ENCODE measurements around the gene PLAAT1. TPM values are rescaled to one million over a fixed set of nuclear protein-coding genes. Genes with fewer than 3 reads are reported as not detected.

Gene PLAAT1
- total RNA-seq = under 0.01 TPM

GRCh38 chr3:193240850-193241706 lies at the start of gene PLAAT1:
Gene PLAAT1 (plus strand): TSS chr3:193241222. CDS start chr3:193255651, 14,429 bp downstream.
- peak in 2 of 3 donors; percentile 63 to 68 for DNase-seq (ENCODE audit: low read depth in 2 of 3, low spot score in 2 of 3)

DNA sequence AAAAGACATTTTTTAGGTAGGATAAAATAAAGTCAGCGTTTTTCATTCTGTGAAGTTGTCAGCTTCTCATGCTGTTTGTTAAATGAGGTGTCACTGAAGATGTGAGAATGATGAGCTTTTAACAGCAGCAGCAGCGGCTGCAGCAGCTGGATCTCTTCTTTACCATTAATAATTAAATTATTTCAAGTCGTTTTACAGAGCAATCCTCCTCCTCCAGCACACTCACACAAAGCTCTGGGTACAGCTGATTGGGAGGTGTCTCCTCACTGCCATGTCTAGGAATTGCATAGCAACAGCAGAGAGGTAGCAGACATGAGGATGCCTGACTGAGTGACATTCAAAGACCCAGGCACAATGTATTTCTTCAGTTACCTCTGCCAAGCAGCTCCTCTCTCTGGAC lies 46.7 kb upstream of the PLAAT1 start:
- DNase-seq (ENCODE audit: low read depth in 2 of 3, low spot score in 2 of 3) = no peak

GRCh38 chr3:193196746-193197145 lies 44.3 kb upstream of the PLAAT1 start:
- no peak for DNase-seq (ENCODE audit: low read depth in 2 of 3, low spot score in 2 of 3)

- DNase-seq (ENCODE audit: low read depth in 2 of 3, low spot score in 2 of 3) = no peak
Measured at GRCh38 chr3:193207290-193208273, 33.4 kb upstream of the PLAAT1 start.

GRCh38 chr3:193210618-193211017 lies 30.4 kb upstream of the PLAAT1 start:
- no peak for DNase-seq (ENCODE audit: low read depth in 2 of 3, low spot score in 2 of 3)

DNA sequence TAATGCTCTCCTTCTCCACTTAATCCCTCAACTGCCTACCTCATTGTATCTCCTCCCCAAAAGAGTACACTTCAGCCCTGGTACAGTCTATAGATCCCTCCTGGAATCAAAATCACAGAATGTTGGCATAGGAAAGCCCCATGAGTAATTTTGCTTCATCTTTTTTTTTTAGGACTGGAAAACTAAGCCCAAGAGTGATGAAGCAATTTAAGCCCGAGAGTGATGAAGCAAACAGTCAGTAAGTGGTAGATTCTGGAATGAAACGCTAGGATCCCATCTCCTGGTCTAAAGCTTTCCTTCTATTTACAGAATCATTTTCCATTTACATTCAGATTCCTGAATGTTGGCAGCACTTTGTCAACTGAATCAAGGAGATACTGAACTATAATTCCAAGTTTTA lies 29.8 kb upstream of the PLAAT1 start:
- no peak for DNase-seq (ENCODE audit: low read depth in 2 of 3, low spot score in 2 of 3)

DNA sequence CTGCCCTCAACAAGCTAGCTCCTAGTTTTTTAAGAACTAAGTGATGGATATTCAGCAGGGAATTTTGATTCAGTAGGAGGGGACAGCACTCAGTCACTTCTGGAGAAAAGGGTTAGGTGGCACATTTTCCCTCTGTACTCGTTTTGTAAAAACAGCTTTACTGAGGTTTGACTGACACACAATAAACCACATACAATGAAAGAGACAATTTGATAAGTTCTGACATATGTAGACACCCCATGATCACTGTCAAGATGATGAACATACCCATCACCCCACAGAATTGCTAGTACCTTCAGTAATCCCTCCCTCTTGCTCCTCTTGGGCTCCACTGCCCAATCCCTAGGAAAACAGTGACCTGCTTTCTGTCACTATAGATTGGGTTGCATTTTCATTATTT lies 29.0 kb upstream of the PLAAT1 start:
- no peak for DNase-seq (ENCODE audit: low read depth in 2 of 3, low spot score in 2 of 3)

GRCh38 chr3:193212844-193213243 lies 28.2 kb upstream of the PLAAT1 start:
- no peak for DNase-seq (ENCODE audit: low read depth in 2 of 3, low spot score in 2 of 3)

DNA sequence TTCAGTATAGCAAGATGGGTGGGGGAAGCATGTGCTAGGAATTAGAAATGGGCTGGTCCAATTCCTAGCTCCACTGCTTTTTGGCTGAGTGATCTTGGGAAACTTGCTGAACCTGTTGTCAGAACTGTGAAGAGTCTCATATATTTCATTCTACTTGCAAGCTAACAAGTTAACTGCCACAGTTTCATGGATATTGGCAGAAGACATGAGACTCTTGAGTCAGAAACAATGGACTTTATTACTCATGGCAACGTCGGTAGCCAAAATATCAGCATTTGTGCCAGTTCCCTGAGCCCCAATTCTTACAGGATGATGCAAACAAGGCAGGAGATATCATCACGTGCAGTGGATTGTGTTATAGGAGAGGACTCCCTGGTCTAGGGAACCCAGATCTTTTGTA lies 26.6 kb upstream of the PLAAT1 start:
- DNase-seq (ENCODE audit: low read depth in 2 of 3, low spot score in 2 of 3) = no peak

- DNase-seq (ENCODE audit: low read depth in 2 of 3, low spot score in 2 of 3) = no peak
Measured at GRCh38 chr3:193225302-193226125, 15.5 kb upstream of the PLAAT1 start.

DNA sequence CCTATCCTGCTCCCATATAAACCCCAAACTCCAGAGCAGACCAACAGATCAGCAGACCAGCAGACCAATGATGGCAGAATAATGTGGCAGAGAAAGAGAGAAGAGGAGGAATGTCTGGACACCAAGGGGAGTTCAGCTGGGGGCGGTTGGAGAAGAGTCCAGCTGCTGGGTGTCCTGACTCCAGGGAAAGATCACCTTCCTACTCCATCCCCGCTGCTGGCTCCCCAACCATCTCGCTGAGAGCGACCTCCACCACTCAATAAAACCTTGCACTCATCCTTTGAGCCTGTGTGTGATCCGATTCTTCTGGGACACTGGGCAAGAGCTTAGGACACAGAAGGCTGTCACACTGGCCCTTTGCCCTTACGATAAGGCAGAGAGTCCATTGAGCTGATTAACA lies 12.8 kb upstream of the PLAAT1 start:
- DNase-seq (ENCODE audit: low read depth in 2 of 3, low spot score in 2 of 3) = no peak

DNA sequence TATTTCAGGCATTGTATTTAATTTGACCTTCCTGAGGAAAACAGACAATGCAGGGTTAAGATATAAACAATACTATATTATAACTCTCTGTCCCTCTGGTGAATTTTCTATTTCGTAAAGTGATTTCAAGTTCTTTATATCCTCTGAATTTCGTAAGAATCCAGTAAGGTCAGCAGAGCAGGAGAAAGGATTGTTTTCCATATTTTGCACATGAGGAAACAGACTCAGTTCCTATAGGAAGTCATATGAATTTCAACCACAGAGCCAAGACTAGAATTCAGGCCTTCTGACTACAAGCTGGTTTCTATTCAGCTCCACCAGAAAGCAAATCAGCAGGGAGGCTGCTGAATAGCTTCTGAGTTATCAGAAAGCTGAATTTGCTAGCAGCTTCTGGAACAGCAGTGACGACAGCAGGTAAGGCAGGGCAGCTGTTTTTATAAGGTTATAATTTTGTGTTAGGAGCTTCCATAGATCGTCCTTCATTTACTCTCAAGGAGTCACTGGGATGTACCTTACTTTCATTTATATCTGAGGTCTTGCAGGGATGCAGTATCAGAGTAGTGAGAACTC lies 11.1 kb upstream of the PLAAT1 start:
- no peak for DNase-seq (ENCODE audit: low read depth in 2 of 3, low spot score in 2 of 3)

DNA sequence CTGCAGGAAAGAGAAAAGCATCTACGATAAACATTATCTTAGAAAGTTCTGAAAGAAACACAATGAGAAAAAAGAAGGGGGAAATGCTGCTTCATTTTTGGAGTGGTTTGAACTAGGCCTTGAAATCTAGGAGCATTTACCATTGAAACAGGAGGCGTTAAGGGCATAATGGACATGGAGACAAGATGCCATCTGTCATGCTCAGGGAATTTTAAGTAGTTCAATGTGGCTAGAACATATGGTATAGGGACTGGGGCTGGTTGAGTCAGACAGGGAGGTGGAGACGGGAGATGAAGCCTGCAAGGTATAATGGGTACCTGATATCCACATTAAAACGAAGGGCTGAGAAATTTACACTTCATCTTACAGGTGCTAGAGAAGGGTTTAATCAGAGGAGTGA lies 10.4 kb upstream of the PLAAT1 start:
- DNase-seq (ENCODE audit: low read depth in 2 of 3, low spot score in 2 of 3) = no peak

DNA sequence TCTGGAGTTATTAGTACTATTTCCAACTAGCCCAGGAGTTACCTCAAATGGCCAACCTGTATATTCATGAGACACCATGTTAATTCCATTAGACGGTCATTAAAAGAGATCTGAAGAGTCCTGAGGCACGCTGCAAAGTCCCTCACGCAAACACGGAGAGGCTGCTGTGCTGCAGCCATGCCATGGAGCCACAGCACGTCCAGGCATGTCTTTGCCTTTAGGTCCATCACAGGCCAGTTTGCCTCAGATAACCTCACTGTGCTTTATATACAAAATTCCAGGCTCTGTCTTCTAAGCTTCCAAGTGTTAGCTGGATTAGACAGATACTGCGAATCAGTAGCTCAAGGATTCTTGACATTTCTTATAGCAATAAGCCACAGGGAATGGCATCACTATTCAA lies 9.8 kb upstream of the PLAAT1 start:
- DNase-seq (ENCODE audit: low read depth in 2 of 3, low spot score in 2 of 3) = no peak

DNA sequence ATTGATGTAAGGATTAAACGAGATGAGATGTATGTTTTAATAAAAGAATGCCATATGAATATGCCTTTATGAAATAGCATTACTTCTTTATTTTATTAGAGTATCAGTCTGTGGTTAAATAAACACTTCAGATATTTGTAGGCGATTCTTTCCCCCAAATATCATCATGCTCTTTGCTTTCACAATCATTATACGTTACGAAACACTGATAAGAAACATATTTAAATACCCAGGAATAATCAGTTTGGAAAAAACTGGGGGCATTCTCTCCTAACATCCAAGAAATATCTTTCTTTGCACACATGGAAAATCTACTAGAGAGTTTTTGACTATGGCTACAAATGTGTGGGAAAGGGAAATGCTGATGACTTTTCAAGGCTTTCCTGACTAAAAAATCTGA lies 4.4 kb upstream of the PLAAT1 start:
- DNase-seq (ENCODE audit: low read depth in 2 of 3, low spot score in 2 of 3) = no peak

GRCh38 chr3:193237030-193237429 lies 4.0 kb upstream of the PLAAT1 start:
- no peak for DNase-seq (ENCODE audit: low read depth in 2 of 3, low spot score in 2 of 3)

DNA sequence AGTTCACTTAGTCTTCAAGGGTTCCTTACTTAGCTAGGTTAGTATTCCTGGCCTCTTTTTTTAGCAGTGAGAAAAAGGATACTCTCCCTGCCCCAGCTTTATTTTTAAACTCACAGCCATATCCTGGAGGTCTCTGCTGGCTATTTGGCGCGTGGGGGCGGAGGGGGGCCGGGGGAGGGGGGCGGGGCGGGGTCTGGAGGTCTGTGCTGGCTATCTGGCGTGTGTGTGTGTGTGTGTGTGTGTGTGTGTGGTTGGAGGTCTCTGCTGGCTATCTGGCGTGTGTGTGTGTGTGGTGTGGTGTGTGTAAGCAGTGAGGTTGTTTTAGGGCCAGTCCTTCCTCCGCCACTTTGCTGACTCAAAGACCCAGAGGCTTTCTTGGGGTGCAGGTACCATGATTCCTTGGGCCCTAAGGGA lies 579 bp upstream of the PLAAT1 start:
- no peak for DNase-seq (ENCODE audit: low read depth in 2 of 3, low spot score in 2 of 3)

DNA sequence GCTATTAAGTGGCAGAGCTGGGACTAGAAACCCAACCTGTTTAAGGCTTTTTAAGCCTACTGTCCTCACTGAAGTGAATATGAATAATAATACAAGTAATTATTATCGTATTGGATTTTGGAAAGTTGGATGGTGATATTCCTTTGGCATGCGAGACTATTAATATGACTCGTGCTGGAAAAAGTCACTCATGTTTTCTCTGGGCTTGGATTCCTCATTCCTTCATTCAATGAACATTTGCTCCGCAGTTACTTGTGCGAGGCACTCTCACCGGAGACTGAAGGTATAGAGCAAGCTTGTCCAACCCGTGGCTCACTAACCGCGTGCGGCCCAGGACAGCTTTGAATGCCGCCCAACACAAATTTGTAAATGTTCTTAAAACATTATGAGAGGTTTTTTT lies 694 bp downstream of the PLAAT1 start:
- no peak for DNase-seq (ENCODE audit: low read depth in 2 of 3, low spot score in 2 of 3)

DNA sequence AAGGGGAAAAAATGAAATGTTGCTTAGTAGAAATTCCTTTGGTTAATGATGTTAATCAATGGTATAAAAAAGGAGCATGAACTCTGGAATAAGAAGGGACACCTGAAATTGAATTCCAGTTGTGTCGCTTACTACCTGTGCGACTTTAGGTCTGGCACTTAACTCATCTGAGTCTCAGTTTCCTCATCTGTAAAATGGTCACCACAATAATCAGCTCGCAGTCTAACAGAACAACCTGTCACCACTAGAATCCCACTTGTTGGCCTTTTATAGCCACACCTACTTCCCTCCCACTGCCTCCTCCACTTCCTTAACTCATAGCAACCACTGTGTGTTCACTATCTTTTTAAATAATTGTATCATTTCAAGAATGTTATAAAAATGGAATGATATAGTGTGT lies 2.5 kb downstream of the PLAAT1 start:
- DNase-seq (ENCODE audit: low read depth in 2 of 3, low spot score in 2 of 3) = no peak

DNA sequence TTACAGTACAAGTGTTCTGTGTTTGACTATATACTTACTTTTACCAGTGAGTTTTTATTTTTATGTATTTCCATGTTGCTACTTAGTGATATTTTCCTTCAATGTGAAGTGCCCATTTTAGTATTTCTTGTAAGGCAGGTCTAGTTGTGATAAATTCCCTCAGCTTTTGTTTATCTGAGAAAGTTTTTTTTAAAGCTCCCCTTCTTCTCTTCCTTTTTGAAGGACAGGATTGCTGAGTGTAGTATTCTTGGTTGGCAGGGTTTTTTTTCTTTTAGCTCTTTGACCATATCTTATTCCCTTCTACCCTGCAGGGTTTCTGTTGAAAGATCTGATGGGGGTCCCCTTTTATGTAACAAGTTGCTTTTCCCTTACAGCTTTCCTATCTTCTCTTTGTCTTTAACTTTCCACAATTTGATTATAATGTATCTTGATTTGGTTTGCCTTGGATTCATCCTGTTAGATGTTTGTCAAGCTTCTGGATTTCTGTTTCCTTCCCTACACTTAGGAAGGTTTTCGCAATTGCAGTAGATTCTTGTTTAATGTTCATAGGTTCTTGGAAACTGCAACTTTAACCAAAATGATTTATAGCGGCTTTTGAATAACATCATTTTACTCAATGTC lies 7.9 kb downstream of the PLAAT1 start:
- DNase-seq (ENCODE audit: low read depth in 2 of 3, low spot score in 2 of 3) = peak in 1 of 3 donors; percentile 25

Measured in hematopoietic multipotent progenitor cell (in vitro differentiated cells).